GM12872 (cell line): ENCODE results near the gene MSMB.
A peak's percentile ranks its signal among the peaks of the same experiment; 100 is the strongest.

Experiments used
- CTCF ChIP-seq: IDR thresholded peaks from 3 replicates; pipeline ENCODE4 v1.5.1; 2011; ENCODE audit warnings: low read depth, mild to moderate bottlenecking, low read length, moderate library complexity; ENCODE audit not compliant: insufficient read depth

Gene MSMB

GRCh38 chr10:46004963-46005362, 41.1 kb downstream of the MSMB start:
- TF ChIP-seq CTCF: no peak

GRCh38 chr10:46002916-46003693, 43.0 kb downstream of the MSMB start:
- TF ChIP-seq CTCF: no peak

GRCh38 chr10:46001187-46001756, 44.8 kb downstream of the MSMB start:
- TF ChIP-seq CTCF: no peak

GRCh38 chr10:46000538-46000937, 45.5 kb downstream of the MSMB start:
- no peak for TF ChIP-seq CTCF

- no peak for TF ChIP-seq CTCF
These were observed 47.9 kb downstream of the MSMB start for GRCh38 chr10:45997994-45998763.

- TF ChIP-seq CTCF: no peak
These were observed 48.5 kb downstream of the MSMB start for GRCh38 chr10:45997557-45997956.

- TF ChIP-seq CTCF: 0 out of 3 replicates have a peak, but pooled peaks have one; percentile 28
These were observed 62.4 kb downstream of the MSMB start for GRCh38 chr10:45983538-45984186.
